Adrenal gland (tissue), 5 donors: Measurements from ENCODE around the gene LRRC75A.

Experiments used
- CTCF ChIP-seq, 6 experiments: fragments of 450-650 bp in 4 of 6; fragments of 200-600 bp in 2 of 6; sonication (generic) in 1 of 6; IDR thresholded peaks; 1 replicate in 5 of 6; 2 replicates in 1 of 6; pipeline versions ENCODE4 v1.5.1 to v1.8.0; 2016 to 2021; ENCODE audit warnings: antibody characterized with exemption in 6 of 6, mild to moderate bottlenecking in 2 of 6, moderate library complexity in 1 of 6
- POLR2A ChIP-seq, 2 donors: fragments of 450-650 bp; IDR thresholded peaks; one replicate each; pipeline ENCODE4 v1.6.1; 2017; ENCODE audit warnings: antibody characterized with exemption in 2 of 2, mild to moderate bottlenecking in 2 of 2, moderate library complexity in 1 of 2
- donor health status: DM: no; HTN: no; CAD: no.

GRCh38 chr17:16506188-16506587 lies 14.2 kb upstream of the LRRC75A start:
- no peak for TF ChIP-seq CTCF (IDR thresholded peaks at IDR 0.05)
- TF ChIP-seq POLR2A (IDR thresholded peaks at IDR 0.05): no peak
